ENCODE measurements around the gene CSTB.
"Not testable (repeated sequence)": the region's sequence is repeated elsewhere in the genome, so short reads cannot be mapped to it uniquely, and the experiment has no call there.

CSTB gene, protein sequence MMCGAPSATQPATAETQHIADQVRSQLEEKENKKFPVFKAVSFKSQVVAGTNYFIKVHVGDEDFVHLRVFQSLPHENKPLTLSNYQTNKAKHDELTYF

DNA sequence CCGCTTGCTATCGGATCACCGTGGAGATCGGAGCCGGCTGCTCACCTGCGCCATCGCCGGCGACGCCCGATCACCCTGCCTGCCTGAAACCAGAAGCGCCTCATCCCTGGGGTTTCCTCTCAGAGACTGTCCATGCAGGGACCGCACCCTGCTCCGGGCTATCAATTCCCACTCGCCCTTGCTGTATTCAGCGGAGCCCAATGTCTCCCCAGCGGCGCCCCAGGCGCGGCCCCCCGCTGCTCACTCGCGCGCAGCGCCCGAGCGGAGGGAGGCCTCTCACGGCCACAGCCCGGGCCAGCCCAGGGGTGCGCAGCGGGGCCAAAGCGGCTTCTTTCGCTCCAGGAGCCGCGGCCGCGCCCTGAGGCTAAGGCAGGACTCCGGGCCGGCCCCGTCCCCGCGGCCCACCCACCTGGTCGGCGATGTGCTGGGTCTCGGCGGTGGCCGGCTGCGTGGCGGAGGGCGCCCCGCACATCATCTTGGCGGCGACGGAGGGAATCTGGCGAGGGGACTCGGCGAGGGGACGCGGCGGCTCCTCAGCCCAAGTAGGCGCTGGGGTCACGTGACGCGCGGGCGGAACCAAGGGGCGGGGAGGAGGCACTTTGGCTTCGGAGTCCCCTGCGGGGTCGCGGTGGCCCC is at the start of gene CSTB:
Gene CSTB, minus strand, starts transcription at position 514 of the 636 bp plus-strand sequence. Its CDS starts 39 bp downstream, at position 475.
- no peak for DNase-seq

DNA sequence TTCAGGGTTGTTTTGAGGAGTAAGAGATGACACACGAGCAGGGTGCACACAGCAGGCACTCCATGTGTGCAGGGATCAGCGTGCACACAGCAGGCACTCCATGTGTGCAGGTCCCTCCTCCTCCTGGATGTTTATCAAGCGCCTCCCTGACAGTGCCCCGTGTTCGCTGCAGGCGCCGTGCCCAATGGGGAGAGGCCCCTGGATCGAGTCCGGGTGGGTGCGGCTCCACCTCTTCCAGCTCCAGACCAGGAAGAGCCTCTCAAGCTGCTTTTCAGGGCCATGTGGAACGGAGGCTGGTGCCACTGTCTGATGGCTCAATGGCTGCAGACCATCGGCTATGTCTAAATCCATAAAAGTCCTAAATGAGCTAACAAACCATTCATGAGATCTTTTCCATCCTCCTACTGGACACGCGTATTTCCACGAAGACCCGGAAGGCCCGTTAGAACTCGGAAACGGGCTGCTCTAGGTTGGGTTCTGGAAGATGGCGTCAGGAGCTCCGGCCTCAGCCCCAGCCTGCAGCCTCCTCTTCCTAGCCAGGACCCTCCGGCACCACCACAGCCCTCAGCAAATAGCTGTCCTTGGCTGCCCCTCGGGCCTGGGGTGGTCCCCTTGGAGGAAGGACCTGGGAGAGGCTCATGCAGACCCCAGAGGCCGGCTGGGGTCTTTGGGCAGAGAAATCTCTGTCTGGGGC is 49.3 kb upstream of the CSTB start:
- no peak for DNase-seq

DNA sequence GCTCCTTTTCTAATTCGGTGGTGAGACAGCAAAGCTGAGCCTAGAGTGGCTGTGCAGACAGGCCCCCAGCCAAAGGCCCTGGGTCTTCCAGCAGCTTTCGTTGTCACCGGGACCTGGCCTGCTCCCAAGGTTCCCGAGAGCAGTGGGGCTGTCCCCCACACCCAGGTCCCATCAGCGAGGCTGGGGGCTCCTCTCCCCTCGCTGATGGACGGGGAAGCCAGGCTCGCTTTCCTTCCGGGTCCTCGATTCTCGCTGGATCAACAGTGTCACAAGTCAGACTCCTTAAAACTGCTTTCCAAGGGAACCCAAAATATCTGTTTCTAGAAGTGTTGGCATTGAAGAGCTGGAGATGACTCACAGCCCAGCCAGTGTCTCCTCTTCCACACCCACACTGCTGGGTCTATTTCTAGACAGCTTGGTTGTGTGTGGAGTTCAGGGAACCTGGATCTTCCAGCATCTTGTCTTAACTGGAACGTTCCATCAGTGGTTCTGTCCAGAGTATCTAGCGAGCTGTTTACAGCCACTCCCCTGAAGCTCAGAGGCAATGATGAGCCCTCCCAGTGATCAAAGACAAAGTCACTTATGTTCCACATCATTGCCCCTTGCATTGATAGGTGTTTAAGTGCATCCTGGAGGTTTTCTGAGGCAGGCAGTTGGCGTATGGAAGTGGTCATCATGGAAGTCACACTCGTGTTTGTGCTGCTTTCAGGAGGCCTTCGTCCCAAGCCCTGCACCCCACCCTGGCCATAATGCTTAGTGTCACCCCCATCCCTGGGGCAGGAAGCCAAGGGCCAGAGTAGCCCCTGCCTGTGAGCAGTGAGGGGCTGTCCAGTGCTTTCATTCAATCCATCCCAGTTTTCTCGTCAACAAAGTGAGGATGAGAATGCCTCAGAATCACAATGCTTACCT is 48.5 kb upstream of the CSTB start:
- no peak for DNase-seq

DNA sequence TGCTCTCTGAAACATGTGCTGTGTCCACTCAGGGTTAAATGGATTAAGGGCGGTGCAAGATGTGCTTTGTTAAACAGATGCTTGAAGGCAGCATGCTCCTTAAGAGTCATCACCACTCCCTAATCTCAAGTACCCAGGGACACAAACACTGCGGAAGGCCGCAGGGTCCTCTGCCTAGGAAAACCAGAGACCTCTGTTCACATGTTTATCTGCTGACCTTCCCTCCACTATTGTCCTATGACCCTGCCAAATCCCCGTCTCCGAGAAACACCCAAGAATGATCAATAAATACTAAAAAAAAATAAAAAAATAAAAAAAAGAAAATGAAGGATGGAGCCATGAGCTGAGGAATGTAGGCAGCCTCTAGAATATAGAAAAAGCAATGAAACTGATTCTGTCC is 46.6 kb upstream of the CSTB start:
- not testable (repeated sequence) for DNase-seq

DNA sequence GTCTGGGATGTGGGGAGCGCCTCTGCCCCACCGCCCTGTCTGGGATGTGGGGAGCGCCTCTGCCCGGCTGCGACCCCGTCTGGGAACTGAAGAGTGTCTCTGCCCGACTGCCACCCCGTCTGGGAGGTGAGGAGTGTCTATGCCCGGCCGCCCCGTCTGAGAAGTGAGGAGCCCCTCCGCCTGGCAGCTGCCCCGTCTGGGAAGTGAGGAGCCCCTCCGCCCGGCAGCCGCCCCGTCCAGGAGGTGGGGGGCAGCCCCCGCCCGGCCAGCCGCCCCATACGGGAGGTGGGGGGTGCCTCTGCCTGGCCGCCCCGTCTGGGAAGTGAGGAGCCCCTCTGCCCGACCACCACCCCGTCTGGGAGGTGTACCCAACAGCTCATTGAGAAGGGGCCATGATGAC is 46.1 kb upstream of the CSTB start:
- not testable (repeated sequence) for DNase-seq

DNA sequence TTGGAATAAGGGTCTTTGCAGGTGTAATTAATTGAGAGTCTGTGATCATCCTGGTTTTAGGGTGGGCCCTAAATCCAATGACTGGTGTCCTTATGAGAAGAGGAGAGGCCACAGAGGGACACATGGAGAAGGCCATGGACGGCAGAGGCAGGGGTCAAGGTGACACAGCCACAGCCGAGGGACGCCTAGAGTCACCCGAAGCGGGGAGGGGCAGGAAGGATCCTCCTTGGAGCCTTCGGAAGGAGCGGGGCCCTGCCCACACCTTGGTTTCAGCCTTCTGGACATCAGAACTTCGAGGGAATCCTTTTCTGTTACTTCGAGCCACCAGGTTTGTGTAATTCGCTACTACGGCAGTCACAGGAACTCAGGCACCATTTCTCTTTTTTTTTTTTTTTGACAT is 44.4 kb upstream of the CSTB start:
- no peak for DNase-seq

DNA sequence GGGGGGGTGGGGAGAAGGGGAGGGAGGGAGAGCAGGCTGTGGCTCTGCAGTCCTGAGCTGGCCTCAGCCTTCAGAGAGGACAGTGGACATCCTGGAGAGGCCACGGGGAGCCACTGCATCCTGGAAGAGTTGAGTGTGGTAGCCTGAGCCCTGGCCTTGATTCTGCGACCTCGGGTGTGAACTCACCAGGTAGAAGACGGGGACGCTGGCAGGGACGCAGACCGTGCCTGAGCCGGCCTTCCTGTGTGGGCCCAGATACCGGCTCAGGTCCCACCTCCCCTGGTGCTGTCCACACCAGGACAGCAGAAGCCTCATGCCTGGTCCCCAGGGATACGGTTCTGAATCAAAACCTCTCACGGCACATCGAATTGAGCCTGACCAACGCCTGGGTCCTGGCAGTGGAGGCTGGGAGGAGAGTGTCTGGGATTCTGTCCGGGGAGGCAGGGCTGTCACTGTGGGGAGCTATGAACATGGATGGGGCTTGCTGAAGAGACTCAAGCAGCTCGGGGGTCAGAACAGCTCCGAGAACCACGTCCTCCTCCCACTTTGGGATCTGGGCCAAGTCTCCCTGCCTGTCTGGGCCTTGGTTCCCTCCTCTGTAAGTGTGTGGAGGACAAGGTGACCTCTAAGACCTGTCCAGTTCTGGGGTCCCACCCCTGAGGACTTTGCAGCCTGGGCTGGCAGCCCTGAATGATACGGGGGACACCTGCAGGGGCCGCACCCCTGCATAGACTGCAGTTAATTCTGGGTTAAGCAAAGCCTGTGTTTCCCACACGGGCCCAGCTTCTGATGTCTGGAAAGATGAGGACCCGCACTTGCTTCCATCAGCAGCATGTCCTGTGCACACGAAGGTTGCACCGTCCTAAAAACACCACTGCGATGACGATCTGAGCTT is 43.6 kb upstream of the CSTB start:
- DNase-seq: no peak

DNA sequence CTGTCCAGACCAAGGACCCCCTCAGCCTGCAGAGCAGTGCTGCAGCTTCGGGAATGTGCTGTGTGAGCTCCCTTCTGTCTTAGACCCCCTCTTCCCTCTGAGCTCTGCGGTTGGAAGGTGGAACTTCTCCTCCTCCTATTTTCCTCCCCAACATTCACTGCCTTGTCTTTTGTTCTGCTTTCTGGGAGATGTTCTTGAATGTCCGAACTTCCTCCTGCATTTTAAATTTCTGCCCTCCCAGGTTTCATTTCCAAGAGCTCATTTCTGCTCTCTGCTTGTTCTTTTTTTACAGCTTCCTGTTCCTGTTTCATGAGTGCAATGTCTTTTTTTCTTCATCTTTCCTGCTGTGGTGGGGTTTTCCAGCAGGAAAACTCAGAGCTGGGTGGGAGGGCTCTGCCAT is 42.6 kb upstream of the CSTB start:
- no peak for DNase-seq

DNA sequence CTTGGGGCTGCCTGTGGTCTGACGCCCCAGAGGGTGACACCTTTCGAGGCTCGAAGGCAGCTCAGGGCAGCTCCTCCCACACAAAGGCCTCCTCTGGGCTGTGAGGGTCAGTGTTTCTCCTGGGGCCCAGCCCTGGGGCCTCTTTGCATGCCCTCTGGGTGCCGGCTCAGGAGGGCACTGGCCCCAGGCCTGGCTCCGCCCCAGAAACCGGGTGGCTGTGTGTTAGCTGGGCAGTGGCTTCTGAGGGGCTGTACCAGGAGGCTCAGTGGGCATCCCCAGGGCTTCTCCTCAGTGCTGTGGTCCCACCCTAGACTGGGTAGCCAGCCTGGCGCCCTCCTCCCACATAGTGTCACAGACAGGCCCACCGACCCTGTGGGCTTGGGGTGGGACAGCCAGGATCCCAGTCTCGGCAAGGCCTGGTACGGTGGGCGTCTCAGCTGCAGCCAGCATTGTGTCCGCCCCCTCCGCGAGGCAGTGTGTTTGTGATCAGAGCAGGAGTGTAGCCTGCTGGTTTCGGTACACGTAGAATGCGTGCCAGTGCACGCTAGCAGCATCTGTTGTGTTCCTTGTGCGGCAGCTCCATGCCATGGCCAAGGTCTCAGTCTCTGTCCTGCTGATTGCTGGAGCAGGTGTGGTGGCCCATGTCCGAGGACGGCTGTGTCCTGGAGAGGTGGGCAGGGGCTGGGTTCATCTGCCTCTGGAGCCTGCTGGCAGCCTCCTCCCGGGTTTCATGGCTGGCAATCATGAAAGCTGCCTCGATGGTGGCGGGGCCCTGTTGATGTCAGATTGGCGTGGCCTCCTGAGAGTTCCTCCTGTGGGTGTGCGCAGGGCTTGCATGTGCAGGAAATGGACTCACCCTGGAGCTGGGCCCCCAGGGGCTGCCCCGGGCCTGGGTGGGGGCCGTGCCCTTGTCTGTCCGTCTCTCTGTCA is 41.3 kb upstream of the CSTB start:
- no peak for DNase-seq

DNA sequence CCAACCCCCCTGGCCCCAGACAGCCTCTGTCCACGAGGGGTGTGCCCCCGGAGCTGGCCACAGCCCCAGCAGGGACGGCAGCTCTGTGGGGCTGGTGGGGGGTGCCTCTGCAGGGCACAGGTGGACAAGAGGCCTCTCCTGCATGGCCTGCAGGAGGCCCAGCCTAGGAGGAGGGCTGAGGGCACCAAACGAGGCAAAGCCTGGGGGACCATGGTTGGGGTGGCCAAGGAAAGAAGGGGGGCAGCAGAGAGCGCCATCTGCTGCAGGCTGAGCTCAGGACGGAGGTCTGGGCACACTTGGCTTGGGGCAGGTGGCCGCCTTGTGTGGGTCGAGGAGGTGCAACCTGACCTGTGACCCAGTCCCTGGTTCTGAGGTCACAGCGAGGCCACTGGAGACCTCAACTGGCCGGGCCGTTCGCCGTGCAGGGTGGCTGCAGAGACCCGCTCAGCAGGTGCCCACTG is 40.5 kb upstream of the CSTB start:
- no peak for DNase-seq

DNA sequence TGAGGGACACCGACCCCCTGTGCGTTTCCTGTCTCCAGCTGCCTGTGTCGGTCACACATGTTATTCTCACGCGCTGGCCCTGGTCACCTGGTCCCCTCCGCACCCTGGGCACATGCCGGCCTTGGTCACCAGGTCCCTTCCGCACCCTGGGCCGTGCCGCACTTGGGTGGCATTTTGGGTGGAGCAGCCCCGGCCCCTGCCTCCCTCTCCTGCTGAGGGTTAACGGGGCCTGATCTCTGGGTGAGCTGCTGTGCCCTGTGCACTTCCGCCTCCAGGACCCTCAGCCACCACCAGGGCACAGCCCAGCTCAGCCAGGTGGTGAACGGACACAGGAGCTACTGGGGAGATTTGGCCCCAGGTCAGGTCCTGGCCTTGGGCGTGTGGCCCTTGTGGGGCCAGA is 39.9 kb upstream of the CSTB start:
- no peak for DNase-seq

DNA sequence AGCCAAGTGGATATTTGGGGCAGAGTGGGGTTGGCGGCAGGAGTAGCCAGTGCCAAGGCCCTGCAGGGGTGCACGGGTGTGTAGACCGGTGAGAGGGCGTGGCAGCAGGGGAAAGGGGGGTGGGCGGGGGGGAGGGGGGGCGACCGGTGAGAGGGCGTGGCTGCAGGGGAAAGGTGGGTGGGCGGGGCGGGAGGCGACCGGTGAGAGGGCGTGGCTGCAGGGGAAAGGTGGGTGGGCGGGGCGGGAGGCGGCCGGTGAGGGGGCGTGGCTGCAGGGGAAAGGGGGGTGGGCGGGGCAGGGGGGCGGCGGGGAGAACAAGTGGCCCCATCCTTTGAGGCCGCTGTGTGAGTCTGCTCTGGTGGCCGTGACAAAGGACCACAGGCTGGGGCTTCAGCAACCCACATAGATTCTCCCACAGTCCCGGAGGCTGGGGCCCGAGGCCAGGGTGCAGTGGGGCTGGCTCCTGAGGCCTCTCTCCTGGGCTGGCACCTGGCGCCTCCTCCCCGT is 39.1 kb upstream of the CSTB start:
- no peak for DNase-seq

DNA sequence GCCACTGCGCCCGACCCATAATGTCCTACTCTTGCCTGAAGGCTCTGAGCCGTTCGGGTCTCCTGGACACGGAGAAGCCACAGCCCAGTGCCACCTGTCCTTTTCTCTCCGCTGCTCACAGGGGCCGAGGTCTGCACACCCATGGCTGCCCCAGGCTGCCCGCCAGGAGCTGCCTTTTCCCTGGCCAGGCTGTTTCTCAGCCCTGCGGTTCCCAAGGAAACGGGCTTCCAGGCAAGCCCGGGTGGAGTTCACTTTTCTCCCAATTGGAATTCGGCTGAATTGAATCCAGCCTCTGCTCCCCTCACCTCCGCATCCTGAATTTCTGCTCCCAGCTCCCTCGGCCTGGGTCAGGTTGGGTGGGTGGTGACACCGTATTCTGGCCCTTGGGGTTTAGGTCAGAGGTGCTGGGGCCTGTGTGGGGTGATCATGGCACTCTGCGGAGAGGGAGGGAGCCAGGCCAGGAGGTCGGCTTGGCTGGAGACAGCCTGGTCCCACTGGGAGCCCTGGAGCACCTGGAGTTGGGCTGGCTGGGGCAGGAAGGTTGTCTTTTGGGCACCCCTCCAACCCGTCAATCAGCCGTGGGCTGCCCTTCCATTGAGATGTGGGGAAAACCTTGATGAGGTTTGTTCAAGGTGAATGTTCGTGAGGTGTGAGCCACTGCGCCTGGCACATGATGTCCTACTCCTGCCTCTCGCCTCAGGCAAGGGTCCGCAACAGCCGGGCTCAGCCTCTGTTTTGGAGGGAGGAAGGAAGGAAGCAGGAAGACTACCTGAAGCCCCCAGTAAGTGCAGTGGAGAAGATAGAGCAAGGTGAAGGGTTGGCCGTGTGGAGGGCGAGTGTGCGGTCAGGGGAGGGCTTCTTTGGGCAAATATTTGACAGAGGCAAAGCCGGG is 38.4 kb upstream of the CSTB start:
- DNase-seq: no peak

DNA sequence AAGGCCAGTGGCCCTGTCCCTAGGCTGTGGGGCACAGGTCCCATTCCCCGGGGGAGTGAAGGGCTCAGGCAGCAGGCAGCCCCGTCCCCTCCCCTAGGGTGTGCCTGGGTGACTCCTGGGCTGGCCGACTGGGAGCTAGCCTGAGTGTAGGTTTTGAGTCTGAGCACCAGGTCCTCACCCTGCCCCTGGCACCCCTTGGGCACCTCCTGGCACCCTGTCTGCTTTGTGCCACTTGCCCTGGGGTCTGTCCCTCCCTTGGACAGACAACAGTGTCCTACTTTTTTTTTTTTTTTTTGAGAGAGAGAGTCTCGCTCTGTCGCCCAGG is 37.5 kb upstream of the CSTB start:
- DNase-seq: no peak

DNA sequence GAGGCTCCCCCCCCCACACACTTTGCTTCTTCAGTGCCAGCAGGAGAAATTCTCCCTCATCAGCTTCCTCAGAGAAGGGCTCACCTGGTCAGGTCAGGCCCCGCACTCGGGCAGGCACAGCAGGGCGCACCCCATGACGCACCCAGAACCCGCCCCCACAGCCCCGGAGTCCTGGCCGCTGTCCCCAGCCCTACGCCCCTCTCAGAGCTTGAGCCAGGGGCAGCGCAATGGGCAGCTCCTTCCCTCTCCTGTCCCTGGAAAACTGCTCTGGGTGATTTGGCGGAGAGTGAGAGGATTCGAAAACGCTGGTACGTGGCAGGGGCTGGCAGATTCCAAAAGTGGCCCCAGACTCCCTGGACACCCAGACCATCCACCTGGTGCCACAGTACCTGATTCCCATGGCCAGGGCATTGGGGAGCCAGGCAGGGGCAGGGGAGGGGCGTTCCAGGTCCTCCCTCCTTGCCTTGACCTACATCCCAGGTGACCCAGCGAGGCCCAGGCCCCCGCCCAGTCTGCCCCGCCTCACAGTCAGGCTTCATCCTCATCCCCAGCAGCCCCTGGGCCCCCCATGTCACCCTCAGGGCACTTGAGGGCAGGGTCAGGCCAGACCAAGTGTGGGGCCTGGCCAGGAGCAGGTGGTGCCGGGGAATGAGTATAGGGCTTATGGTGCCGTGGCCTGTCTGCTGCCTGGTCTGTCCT is 37.0 kb upstream of the CSTB start:
- DNase-seq: no peak

DNA sequence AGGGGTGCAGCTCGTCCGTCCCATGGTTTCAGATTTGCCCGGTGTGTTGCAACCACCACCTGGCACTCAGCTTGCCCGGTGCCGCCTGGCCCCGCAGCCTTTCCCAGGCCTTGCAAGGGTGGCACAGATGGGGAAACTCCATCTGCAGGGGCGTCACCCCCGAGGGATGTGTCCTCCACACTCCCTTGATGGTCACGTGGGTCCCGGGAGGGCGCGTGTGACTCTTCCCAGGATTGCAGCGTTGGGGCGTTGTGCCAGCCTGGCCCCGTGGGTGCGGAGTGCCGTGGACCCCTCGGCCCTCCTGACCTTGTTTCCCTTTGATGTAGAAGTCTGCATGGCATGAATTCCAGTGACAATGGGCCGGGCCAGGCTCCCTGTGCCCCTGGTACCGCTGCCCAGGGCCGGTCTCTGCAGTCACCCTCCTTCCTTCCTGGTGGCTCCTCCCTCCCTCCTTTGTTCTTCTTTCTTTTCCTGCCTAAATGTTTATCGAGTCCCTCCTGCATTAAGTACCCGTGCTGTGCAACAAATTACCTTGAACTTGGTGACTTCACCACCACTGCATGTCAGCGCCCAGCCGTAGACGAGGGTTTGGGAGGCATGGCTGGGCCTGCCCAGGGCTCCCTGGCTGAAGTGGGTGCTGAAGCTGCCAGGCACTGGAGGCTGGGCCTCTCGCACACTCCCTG is 36.2 kb upstream of the CSTB start:
- DNase-seq: no peak

DNA sequence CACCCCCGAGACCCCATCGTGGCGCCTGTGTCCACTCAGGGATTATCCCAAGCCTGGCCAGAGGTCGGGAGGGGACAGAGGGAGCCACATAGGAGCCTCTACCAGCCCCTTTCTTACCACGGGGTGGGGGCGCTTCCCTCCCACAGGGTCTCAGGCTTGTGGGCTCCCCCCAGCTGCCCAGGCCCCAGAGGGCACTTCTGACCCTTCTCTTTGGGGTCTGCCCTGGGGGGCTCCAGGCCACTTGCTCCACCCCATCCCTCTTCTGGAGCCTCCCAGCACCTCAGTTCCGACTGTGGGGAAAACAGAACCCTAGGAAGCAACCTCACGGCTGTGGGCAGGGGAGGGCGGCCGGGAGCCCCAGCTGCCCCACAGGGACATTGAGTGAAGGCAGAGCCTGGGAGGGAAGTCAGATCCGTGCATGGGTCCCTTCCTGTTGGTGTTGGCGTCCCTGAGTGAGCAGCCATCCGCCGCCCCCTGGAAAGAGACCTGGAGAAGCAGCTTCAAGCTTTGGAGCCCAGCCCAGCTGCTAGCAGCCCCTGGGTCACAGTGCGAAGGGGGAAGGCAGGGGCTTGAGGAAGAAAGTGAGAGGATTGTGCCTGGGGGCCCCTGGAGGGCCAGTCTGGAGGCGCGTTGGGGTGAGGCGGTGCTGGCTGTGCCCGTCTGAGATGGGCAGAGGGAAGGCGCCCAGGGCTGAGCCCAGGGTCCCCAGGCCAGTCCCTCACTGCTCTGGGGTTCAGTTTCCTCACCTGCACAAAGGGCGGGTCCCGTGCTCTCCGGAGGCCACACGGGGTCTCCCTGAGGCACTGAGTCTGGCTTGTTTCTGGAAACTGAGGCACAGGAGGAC is 35.4 kb upstream of the CSTB start:
- no peak for DNase-seq
